SK-N-SH (cell line): Measurements from ENCODE around the gene CNDP2.

ENCODE experiments used
- EP300 ChIP-seq, 2 experiments: IDR thresholded peaks; 2 replicates each; pipeline versions ENCODE4 v1.4.0 to v1.6.1; 2012; ENCODE audit warnings: borderline replicate concordance in 1 of 2, low read depth in 1 of 2, low read length in 1 of 2
- MAX ChIP-seq: IDR thresholded peaks from 2 replicates; pipeline ENCODE4 v1.4.0; 2012; ENCODE audit warnings: low read depth
- POLR2AphosphoS5 ChIP-seq: IDR thresholded peaks from 2 replicates; pipeline ENCODE4 v1.6.1; 2012; ENCODE audit warnings: low read depth, low read length
- REST ChIP-seq: IDR thresholded peaks from 2 replicates; pipeline ENCODE4 v1.6.1; 2012; ENCODE audit warnings: mild to moderate bottlenecking, low read depth, low read length, moderate library complexity
- SMC3 ChIP-seq: IDR thresholded peaks from 2 replicates; pipeline ENCODE4 v1.6.1; 2012; ENCODE audit warnings: low read depth, low read length, improper control_type of control experiment
- TAF1 ChIP-seq: IDR thresholded peaks from 2 replicates; pipeline ENCODE4 v1.6.1; 2012; ENCODE audit warnings: low read depth, mild to moderate bottlenecking, low read length, moderate library complexity, borderline replicate concordance
- TF ChIP-seq, protein P1 (sequence below): fragments of 200-600 bp; sonication (generic); IDR thresholded peaks from 2 replicates; pipeline ENCODE4 v1.6.1; 2017; ENCODE audit warnings: antibody characterized with exemption, mild to moderate bottlenecking, moderate library complexity

GRCh38 chr18:74518456-74519295 lies 22.5 kb downstream of the CNDP2 start:
- no peak for TF ChIP-seq TAF1
- TF ChIP-seq MAX, result no peak
- no peak for TF ChIP-seq REST
- TF ChIP-seq SMC3, result no peak
- TF ChIP-seq, protein P1, sequence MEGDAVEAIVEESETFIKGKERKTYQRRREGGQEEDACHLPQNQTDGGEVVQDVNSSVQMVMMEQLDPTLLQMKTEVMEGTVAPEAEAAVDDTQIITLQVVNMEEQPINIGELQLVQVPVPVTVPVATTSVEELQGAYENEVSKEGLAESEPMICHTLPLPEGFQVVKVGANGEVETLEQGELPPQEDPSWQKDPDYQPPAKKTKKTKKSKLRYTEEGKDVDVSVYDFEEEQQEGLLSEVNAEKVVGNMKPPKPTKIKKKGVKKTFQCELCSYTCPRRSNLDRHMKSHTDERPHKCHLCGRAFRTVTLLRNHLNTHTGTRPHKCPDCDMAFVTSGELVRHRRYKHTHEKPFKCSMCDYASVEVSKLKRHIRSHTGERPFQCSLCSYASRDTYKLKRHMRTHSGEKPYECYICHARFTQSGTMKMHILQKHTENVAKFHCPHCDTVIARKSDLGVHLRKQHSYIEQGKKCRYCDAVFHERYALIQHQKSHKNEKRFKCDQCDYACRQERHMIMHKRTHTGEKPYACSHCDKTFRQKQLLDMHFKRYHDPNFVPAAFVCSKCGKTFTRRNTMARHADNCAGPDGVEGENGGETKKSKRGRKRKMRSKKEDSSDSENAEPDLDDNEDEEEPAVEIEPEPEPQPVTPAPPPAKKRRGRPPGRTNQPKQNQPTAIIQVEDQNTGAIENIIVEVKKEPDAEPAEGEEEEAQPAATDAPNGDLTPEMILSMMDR, result no peak
- TF ChIP-seq POLR2AphosphoS5, result no peak
- no peak for TF ChIP-seq EP300 (IDR thresholded peaks at IDR 0.05; ENCODE audit: borderline replicate concordance in 1 of 2, low read depth in 1 of 2, low read length in 1 of 2)
